IMR-90 (cell line): ENCODE data around the gene GNG12. TPM values are rescaled to one million over a fixed set of nuclear protein-coding genes. Genes with fewer than 3 reads are reported as not detected.

Source experiments
- ATAC-seq: fragments of 200-7000 bp; cut with Tn5 transposase; 2 replicates; pipeline ENCODE4 v1.9.1; 2020; ENCODE audit warnings: low read depth, mild to moderate bottlenecking, moderate library complexity
- BruUV-seq: library from RNA; stranded (reverse); fragments of 400-500 nt; replicated peaks from 2 replicates; lab custom pipeline; 2021; lab: Mats Ljungman, UMichigan
- CTCF ChIA-PET: fragments of 300-600 bp; formaldehyde crosslinking; extraction: SDS; loops from one replicate; lab custom pipeline; 2021; ENCODE audit warnings: antibody characterized with exemption; lab: Yijun Ruan, JAX
- POLR2A ChIA-PET: fragments of 300-600 bp; sonication (Branson Sonifier 250); formaldehyde crosslinking; loops from one replicate; lab custom pipeline; 2022; ENCODE audit warnings: antibody characterized with exemption; ENCODE audit not compliant: unreplicated experiment; lab: Charles Lee
- DNase-seq: peaks from one replicate; pipeline ENCODE4 v3.0.0; 2013
- H2AFZ ChIP-seq: replicated peaks from 2 replicates; pipeline ENCODE3; 2013; ENCODE audit warnings: low read length, mild to moderate bottlenecking; ENCODE audit not compliant: poor library complexity
- H2AK5ac ChIP-seq: 2 replicates; pipeline ENCODE4 v1.6.1; 2013; ENCODE audit warnings: low read depth, low read length, inconsistent platforms
- H2AK9ac ChIP-seq: replicated peaks from 2 replicates; pipeline ENCODE3; 2013; ENCODE audit warnings: mild to moderate bottlenecking, low read depth, low read length, moderate library complexity; ENCODE audit not compliant: poor library complexity
- H2BK120ac ChIP-seq: 2 replicates; pipeline ENCODE4 v1.6.1; 2013; ENCODE audit warnings: low read depth, low read length, inconsistent platforms
- H2BK15ac ChIP-seq: 3 replicates; pipeline ENCODE4 v1.6.1; 2013; ENCODE audit warnings: low read depth, low read length, inconsistent platforms
- H2BK20ac ChIP-seq: 2 replicates; pipeline ENCODE4 v1.6.1; 2013; ENCODE audit warnings: low read depth, mild to moderate bottlenecking, inconsistent platforms, low read length, moderate library complexity
- H2BK5ac ChIP-seq: 2 replicates; pipeline ENCODE4 v1.6.1; 2013; ENCODE audit warnings: mild to moderate bottlenecking, low read depth, low read length, inconsistent platforms; ENCODE audit not compliant: poor library complexity, severe bottlenecking
- H3K14ac ChIP-seq: replicated peaks from 2 replicates; pipeline ENCODE4 v1.6.1; 2013; ENCODE audit warnings: low read depth, low read length, inconsistent platforms
- H3K18ac ChIP-seq: 2 replicates; pipeline ENCODE4 v1.6.1; 2013; ENCODE audit warnings: low read depth, low read length, control low read depth
- H3K23ac ChIP-seq: 2 replicates; pipeline ENCODE4 v1.6.1; 2013; ENCODE audit warnings: low read depth, low read length, inconsistent platforms
- H3K27ac ChIP-seq: 2 replicates; pipeline ENCODE4 v1.5.1; 2013; ENCODE audit warnings: mild to moderate bottlenecking, control low read depth, low read length; ENCODE audit not compliant: insufficient read depth
- H3K27me3 ChIP-seq: 2 replicates; pipeline ENCODE4 v1.6.1; 2013; ENCODE audit warnings: low read length; ENCODE audit not compliant: control insufficient read depth, insufficient read depth
- H3K36me3 ChIP-seq: 2 replicates; pipeline ENCODE4 v1.6.1; 2013; ENCODE audit warnings: low read length, mixed read lengths; ENCODE audit not compliant: control insufficient read depth, insufficient read depth
- H3K4ac ChIP-seq: 2 replicates; pipeline ENCODE4 v1.6.1; 2013; ENCODE audit warnings: low read depth, low read length, inconsistent platforms
- H3K4me1 ChIP-seq: 2 replicates; pipeline ENCODE4 v1.6.1; 2013; ENCODE audit warnings: low read length, mixed read lengths; ENCODE audit not compliant: control insufficient read depth, insufficient read depth
- H3K4me2 ChIP-seq: 2 replicates; pipeline ENCODE4 v1.6.1; 2013; ENCODE audit warnings: low read depth, mild to moderate bottlenecking, control low read depth, low read length, moderate library complexity
- H3K4me3 ChIP-seq: 2 replicates; pipeline ENCODE4 v1.5.1; 2013; ENCODE audit warnings: low read depth, mild to moderate bottlenecking, control low read depth, low read length, moderate library complexity; ENCODE audit not compliant: insufficient read depth
- H3K56ac ChIP-seq: 2 replicates; pipeline ENCODE4 v1.6.1; 2013; ENCODE audit warnings: low read length, inconsistent platforms; ENCODE audit not compliant: insufficient read depth; ENCODE audit errors: extremely low read depth
- H3K79me1 ChIP-seq, 2 experiments: 2 replicates each; pipeline ENCODE4 v1.6.1; 2013; ENCODE audit warnings: low read length in 2 of 2, inconsistent platforms in 1 of 2, low read depth in 1 of 2
- H3K9ac ChIP-seq: 2 replicates; pipeline ENCODE4 v1.6.1; 2013; ENCODE audit warnings: low read depth, low read length, control low read depth
- H3K9me1 ChIP-seq: 2 replicates; pipeline ENCODE4 v1.6.1; 2013; ENCODE audit warnings: low read length, inconsistent platforms; ENCODE audit not compliant: insufficient read depth
- H3K9me3 ChIP-seq: 2 replicates; pipeline ENCODE4 v1.6.1; 2013; ENCODE audit warnings: low read length; ENCODE audit not compliant: control insufficient read depth, insufficient read depth
- H4K20me1 ChIP-seq: 2 replicates; pipeline ENCODE4 v1.6.1; 2013; ENCODE audit warnings: low read length, inconsistent platforms; ENCODE audit not compliant: insufficient read depth
- H4K5ac ChIP-seq: 2 replicates; pipeline ENCODE4 v1.6.1; 2013; ENCODE audit warnings: mild to moderate bottlenecking, low read depth, low read length, control low read depth
- H4K8ac ChIP-seq, 2 experiments: 2 replicates each; pipeline ENCODE4 v1.6.1; 2013; ENCODE audit warnings: low read depth in 2 of 2, low read length in 2 of 2, control low read depth in 1 of 2, inconsistent platforms in 1 of 2
- H4K91ac ChIP-seq: 2 replicates; pipeline ENCODE4 v1.6.1; 2013; ENCODE audit warnings: low read depth, low read length, inconsistent platforms; ENCODE audit not compliant: insufficient read depth
- CEBPB ChIP-seq: IDR thresholded peaks from 2 replicates; pipeline ENCODE4 v1.6.1; 2012; ENCODE audit warnings: low read depth, low read length, improper control_type of control experiment
- CHD1 ChIP-seq: IDR thresholded peaks from 2 replicates; pipeline ENCODE4 v1.6.1; 2012; ENCODE audit warnings: low read depth, low read length, improper control_type of control experiment
- ELK1 ChIP-seq: fragments of 150-350 bp; IDR thresholded peaks from 2 replicates; pipeline ENCODE4 v1.6.1; 2016; ENCODE audit warnings: low read depth, mild to moderate bottlenecking, low read length, moderate library complexity, borderline replicate concordance
- MAZ ChIP-seq: IDR thresholded peaks from 2 replicates; pipeline ENCODE4 v1.6.1; 2012; ENCODE audit warnings: low read depth, mild to moderate bottlenecking, low read length, improper control_type of control experiment, moderate library complexity, borderline replicate concordance
- RAD21 ChIP-seq: IDR thresholded peaks from 2 replicates; pipeline ENCODE4 v1.6.1; 2012; ENCODE audit warnings: low read length, improper control_type of control experiment
- RFX5 ChIP-seq: IDR thresholded peaks from 2 replicates; pipeline ENCODE4 v1.8.0; 2012; ENCODE audit warnings: low read depth, mild to moderate bottlenecking, low read length, moderate library complexity
- SMC3 ChIP-seq: fragments of 150-350 bp; IDR thresholded peaks from 2 replicates; pipeline ENCODE4 v1.6.1; 2016; ENCODE audit warnings: low read depth, mild to moderate bottlenecking, antibody characterized with exemption, low read length, moderate library complexity
- WGBS, 2 experiments: methylation state at CpG; one replicate each; pipeline versions ENCODE4 v1.1.5 to v1.1.7; 2013; ENCODE audit warnings: missing lambda C conversion rate in 2 of 2; ENCODE audit not compliant: insufficient read length in 1 of 2; ENCODE audit errors: extremely low coverage in 2 of 2; 5-methylcytosine and 5-hydroxymethylcytosine counted together
- dilution Hi-C: fragments of 300-500 bp; cut with HindIII; formaldehyde crosslinking; loops from one replicate; pipeline ENCODE4 v1.14.3; 2018; ENCODE audit warnings: low sequenced_read_pairs; ENCODE audit not compliant: unreplicated experiment
- in situ Hi-C: fragments of 300-500 bp; cut with MboI; formaldehyde crosslinking; loops from 3 replicates; pipeline ENCODE4 v1.14.3; 2019; ENCODE audit warnings: low sequenced_read_pairs, inconsistent platforms, mixed read lengths
- intact Hi-C: fragments of 100-400 bp; cut with micrococcal nuclease; formaldehyde crosslinking; loops from 2 replicates; pipeline ENCODE4 v1.10.0; 2022
- polyA plus RNA-seq, 3 experiments: library from polyadenylated mRNA; depleted of rRNA; stranded (reverse); fragments of >200 nt; gene quantifications; 2 replicates each; pipeline ENCODE4 v1.2.3, GENCODE V29; 2012; ENCODE audit warnings: low replicate concordance in 1 of 3
- total RNA-seq: library from RNA; depleted of rRNA; stranded (reverse); fragments of >200 nt; gene quantifications from 2 replicates; pipeline ENCODE4 v1.2.3, GENCODE V29; 2012

GNG12 gene
- total and polyA plus RNA-seq, 2 of the 4 experiments (the other 2 are of a cell fraction), result 92.3 to 132 TPM

DNA sequence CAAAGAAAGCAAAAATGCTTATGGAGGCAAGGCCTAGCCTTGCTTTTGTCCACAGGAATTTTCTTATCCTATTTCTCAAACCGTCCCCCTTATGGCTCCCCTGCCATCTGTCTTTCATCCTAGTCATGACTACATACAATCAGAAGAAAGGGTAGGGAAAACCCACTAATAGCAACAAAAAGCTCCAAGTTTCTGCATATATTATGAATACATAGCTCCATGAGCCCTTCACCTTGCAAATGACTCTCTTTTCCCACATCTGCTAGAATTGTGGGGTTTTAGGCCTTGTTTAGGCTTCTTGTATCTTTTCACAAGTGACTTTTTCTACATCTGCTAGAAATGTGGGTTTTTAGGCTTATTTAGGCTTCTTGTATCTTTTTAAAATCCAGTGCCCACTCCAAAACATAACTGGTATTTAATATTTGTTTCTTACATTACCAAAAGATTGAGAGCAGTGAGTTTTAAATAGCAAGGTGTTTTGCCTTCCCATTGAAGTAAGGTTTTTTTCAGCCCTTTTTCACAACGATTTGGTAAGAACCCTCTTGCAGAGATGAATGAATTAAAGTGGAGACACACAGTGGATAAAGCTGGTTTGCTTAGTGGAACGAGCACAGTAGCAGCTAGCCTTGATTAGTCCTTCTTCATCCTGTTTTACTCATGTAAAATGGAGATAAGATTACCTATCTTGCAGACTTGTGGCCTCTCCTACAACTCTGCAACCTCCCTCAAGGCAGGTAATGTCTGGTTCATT lies 143.8 kb downstream of the GNG12 start:
- dilution Hi-C loops (no loop called here), in situ Hi-C loops (loop anchor here (5.0 to 25.0 kb wide), 2 partner anchors 68 to 127 kb away; no protein-coding TSS in a partner anchor), intact Hi-C loops (loop anchor here (5.0 kb wide), 1 partner anchor 423 kb away; no protein-coding TSS in a partner anchor)
- BruUV-seq, result no TSS peak
- H2BK5ac ChIP-seq, result peak overlapping the region; percentile 12
- H3K4ac ChIP-seq, result no peak overlapping the region
- no peak overlapping the region for H2BK15ac ChIP-seq
- no peak overlapping the region for H3K56ac ChIP-seq
- no peak overlapping the region for H3K4me2 ChIP-seq
- H2AK9ac ChIP-seq, result no peak overlapping the region
- H2AFZ ChIP-seq, result no peak overlapping the region
- H3K4me3 ChIP-seq, result no peak overlapping the region
- H4K8ac ChIP-seq, result no peak overlapping the region; a peak in 2 of 4 replicates
- no peak overlapping the region for H3K27ac ChIP-seq
- ChIA-PET POLR2A (interaction anchor here (1.3 kb wide), 1 partner anchor 118 kb away, joined by 3 read pairs; no protein-coding TSS in a partner anchor), CTCF (interaction anchor here (1.3 kb wide), 1 partner anchor 154 kb away, joined by 4 read pairs; no protein-coding TSS in a partner anchor)
- no peak overlapping the region for H4K91ac ChIP-seq
- no peak overlapping the region for H3K23ac ChIP-seq
- H3K79me1 ChIP-seq, result peaks cover 10 to 22% of the 10 kb centered on the region in 2 experiments
- H3K9me1 ChIP-seq, result peaks cover 4% of the 10 kb centered on the region
- no peaks in the 10 kb centered on the region for H3K27me3 ChIP-seq
- TF ChIP-seq ELK1 (no peak), CEBPB (no peak), CHD1 (no peak), SMC3 (no peak), RAD21 (no peak), RFX5 (no peak), MAZ (no peak)
- H3K9ac ChIP-seq, result no peak overlapping the region
- ATAC-seq (no peak), DNase-seq (no peak)
- H3K14ac ChIP-seq, result no peak overlapping the region
- H2BK20ac ChIP-seq, result no peak overlapping the region
- no peak overlapping the region for H4K5ac ChIP-seq
- no CpG with 5 or more reads among the region's 3 CpGs for WGBS, 2 experiments
- H3K9me3 ChIP-seq, result no peaks in the 10 kb centered on the region
- H3K36me3 ChIP-seq, result peaks cover 12% of the 10 kb centered on the region
- H3K18ac ChIP-seq, result no peak overlapping the region
- H2BK120ac ChIP-seq, result no peak overlapping the region
- peaks cover 15% of the 10 kb centered on the region for H4K20me1 ChIP-seq
- H2AK5ac ChIP-seq, result 0 out of 2 replicates have a peak overlapping the region, but pooled peaks have one; percentile 0
- peaks cover 5% of the 10 kb centered on the region for H3K4me1 ChIP-seq
